ENCODE data around the gene ITGB8.
"Not testable (repeated sequence)": the region's sequence is repeated elsewhere in the genome, so short reads cannot be mapped to it uniquely, and the experiment has no call there.

Gene ITGB8

GRCh38 chr7:20381406-20382034 is 50.8 kb downstream of the ITGB8 start:
- no peak for DNase-seq (ENCODE audit: low read depth)

- no peak for DNase-seq (ENCODE audit: low read depth)
These were observed 52.7 kb downstream of the ITGB8 start for GRCh38 chr7:20383351-20383750.

- no peak for DNase-seq (ENCODE audit: low read depth)
These were observed 54.4 kb downstream of the ITGB8 start for GRCh38 chr7:20385126-20385525.

DNA sequence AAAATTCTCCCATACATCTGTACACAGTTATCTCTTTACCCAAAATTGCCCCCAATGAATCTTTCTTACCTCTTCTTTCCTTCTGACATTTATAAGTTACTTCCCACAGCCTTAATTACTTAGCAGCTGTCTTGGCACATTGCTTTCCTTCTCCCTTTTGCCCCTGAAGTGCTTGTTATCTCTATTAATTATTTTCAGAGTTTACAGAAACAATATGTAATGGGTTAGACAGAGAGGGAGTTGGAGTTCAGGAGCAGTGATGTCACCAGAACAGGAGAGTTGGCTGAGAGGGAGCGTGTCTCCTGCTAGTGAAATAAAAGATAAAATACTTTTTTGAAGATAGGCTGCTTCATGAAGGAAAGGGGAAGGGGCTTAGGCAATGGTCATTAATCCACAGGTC is 57.4 kb downstream of the ITGB8 start:
- no peak for DNase-seq (ENCODE audit: low read depth)

GRCh38 chr7:20389192-20389591 is 58.5 kb downstream of the ITGB8 start:
- not testable (repeated sequence) for DNase-seq (ENCODE audit: low read depth)

DNA sequence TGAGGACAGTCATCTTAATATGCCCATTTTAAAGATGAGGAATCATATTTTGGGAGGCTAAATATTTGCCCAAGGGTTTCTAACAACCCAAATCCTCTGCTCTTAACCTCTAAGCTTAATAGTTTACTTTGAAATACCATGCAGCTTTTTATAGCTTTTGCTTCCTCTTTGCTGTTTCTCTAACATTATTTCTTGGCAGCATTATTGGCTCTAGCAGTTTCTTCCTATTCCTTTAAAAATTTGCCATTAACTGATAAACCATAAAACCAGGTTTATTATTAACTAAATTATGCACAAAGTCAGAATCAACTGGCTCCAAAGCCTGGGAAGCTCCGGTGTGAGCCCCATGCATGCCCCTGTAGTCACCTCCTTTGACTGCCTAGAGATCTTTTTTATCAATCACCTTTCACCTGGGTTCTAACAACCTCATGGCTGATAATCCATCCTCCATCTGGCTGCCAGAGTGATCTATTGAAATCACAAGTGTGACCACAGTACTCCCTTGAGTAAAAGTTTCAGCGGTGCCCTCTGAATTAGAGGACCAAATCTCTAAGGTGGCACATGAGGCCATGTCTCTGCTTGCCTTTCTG is 62.4 kb downstream of the ITGB8 start:
- no peak for DNase-seq (ENCODE audit: low read depth)

GRCh38 chr7:20393616-20394015 is 62.9 kb downstream of the ITGB8 start:
- DNase-seq (ENCODE audit: low read depth) = no peak

- no peak for DNase-seq (ENCODE audit: low read depth)
These were observed 63.6 kb downstream of the ITGB8 start for GRCh38 chr7:20394284-20394683.

DNA sequence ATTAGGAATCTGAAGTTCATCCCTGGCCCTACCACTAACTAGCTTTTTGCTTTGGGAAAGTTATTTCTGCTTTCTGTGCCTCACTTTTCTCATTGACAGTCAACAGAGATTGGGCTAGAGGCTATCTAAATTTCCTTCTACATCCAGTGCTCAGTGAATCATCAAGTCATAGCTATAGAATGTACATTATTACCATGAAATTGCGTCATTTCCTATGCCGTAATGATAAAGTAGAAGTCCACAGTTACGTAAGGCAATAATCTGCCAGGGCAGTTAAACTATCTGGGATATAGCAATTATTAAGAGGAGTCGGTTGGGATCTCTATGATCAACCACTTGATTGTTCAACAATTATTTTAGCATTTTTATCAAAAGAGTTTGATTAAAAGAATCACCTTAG is 64.4 kb downstream of the ITGB8 start:
- DNase-seq (ENCODE audit: low read depth) = no peak

GRCh38 chr7:20395511-20395910 is 64.8 kb downstream of the ITGB8 start:
- no peak for DNase-seq (ENCODE audit: low read depth)

- DNase-seq (ENCODE audit: low read depth) = no peak
These were observed 68.8 kb downstream of the ITGB8 start for GRCh38 chr7:20399521-20399920.

GRCh38 chr7:20401861-20402746 is 71.4 kb downstream of the ITGB8 start:
- no peak for DNase-seq (ENCODE audit: low read depth)

DNA sequence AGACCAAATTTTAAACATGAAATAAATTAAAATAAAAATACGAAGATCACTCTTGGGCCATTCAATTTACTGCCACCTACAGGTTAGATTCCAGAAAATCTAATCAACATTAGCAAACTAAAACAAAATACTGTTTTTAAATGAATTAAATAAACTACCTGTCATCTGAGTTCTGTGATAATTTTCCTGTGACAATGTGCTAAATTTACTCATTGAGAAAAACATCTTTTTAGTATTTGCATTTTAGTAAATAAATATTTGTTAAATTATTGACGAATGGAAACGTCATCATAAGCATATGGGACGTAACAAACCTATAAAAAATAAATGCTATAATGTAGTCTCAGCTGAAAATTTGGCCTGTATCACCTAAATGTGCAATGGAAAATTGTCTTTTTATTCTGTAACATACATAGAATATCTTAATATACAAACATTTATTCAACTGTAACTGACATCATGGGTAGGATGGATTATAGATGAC is 72.1 kb downstream of the ITGB8 start:
- DNase-seq (ENCODE audit: low read depth) = no peak

- no peak for DNase-seq (ENCODE audit: low read depth)
These were observed 72.6 kb downstream of the ITGB8 start for GRCh38 chr7:20403331-20403730.

DNA sequence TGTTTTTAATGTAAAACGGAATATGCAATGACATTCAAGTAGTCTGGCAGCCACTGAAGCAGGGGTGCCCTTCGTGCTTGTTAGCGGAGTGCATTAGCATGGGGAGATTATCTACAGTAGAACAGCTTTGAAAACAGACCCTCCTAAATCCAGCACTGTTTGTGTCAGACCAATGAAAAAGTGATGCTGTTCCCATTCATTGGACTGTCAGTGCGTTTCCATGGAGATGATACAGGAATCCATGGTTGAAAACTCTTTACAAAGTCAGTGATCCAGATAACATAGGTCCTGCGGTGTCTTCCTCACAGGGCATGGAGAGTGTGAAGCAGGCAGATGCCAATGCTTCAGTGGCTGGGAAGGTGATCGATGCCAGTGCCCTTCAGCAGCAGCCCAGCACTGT is 73.6 kb downstream of the ITGB8 start:
- no peak for DNase-seq (ENCODE audit: low read depth)

GRCh38 chr7:20407585-20408466 is 77.1 kb downstream of the ITGB8 start:
- no peak for DNase-seq (ENCODE audit: low read depth)

DNA sequence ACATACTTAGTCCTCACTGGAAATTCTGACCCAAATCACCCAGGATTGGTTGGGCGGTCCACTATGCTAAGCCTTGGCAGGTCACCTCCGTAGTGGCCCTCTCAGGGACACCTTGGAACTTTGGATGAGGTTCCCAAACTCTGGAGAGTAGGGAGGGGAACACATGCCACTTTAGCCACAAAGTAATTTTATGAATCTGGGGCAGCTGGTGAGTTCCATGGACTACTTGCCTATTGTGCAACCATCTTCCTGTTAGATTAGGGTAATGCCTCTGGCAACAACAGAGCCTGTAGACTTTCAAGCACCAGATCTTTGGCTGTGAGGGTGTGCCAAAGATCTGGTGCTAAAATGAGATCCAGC is 77.7 kb downstream of the ITGB8 start:
- no peak for DNase-seq (ENCODE audit: low read depth)

DNA sequence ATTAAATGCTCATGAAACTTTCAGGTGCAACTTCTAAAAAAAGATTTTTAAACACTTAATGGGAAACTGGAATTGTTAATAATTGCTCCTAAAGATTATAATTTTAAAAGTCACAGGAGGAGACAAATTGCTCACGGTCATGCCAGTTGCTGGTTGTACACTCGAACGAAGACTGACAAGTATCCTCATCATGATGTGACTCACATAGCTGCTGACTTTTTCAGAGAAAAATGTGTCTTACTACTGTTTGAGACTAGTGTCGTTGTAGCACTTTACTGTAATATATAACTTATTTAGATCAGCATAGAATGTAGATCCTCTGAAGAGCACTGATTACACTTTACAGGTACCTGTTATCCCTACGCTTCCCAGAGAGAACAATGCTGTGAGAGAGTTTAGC is 79.3 kb downstream of the ITGB8 start:
- DNase-seq (ENCODE audit: low read depth) = no peak

GRCh38 chr7:20411372-20411771 is 80.7 kb downstream of the ITGB8 start:
- DNase-seq (ENCODE audit: low read depth) = no peak

DNA sequence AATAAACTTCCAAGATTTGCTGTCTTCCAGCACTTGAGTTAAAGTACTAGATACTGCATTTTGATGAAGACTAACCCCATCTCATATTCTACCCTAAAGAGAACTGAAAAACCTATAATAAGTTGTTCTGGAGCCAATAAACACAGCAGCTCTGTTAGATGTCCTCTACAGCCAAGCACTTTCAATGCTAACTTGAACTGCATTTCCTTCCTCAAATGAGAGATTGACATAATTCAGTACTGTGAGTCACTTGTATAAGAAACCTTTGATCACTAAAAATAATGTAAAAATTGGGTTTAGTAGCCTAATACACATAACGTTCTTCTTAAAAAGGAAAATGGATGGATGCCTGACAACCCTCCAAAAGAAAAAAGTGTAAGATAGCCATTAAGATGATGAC is 81.3 kb downstream of the ITGB8 start:
- no peak for DNase-seq (ENCODE audit: low read depth)

DNA sequence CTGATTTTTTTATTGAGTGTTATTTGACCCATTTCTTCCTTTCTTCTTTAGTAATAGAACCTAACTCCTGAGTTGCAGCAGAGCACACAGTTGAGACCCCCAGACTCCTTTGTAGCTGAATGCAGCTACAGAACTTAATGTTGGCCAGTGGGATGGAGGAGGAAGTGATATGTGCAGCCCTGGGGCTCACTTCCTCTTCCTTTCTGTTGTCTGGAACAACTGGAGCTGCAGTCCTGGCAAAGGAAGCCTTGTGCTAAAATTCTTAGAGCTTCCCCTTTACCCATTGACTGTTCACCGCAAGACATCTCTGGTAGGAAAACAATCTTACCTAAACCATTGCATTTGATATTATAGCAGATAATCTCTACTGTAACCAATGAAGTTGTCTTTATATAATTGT is 86.6 kb downstream of the ITGB8 start:
- DNase-seq (ENCODE audit: low read depth) = no peak

GRCh38 chr7:20417675-20418382 is 87.1 kb downstream of the ITGB8 start:
- DNase-seq (ENCODE audit: low read depth) = no peak
